ENCODE measurements around the gene DNAJC24.

GRCh38 chr11:31437742-31438435, 68.2 kb downstream of the DNAJC24 start:
- TF ChIP-seq CTCF (IDR thresholded peaks at IDR 0.05) (no peak), POLR2AphosphoS5 (IDR thresholded peaks at IDR 0.05) (no peak)
